Measurements from ENCODE around the gene PGLYRP3. TPM values are rescaled to one million over a fixed set of nuclear protein-coding genes. Genes with fewer than 3 reads are reported as not detected.

PGLYRP3 gene
- total RNA-seq (not detected), polyA plus RNA-seq (not detected)
- long read RNA-seq, donor 1, result 0 reads
- long read RNA-seq, donor 2, result 0 reads

GRCh38 chr1:153312570-153313186 is at the start of gene PGLYRP3:
TSS of gene PGLYRP3 (minus strand) at chr1:153312952. CDS start at chr1:153310665, 2,287 bp downstream.
- H3K4me1 ChIP-seq, result no peaks in the 10 kb centered on the region
- no peak for ATAC-seq
- no peak for TF ChIP-seq CTCF (IDR thresholded peaks at IDR 0.05)
- no peaks in the 10 kb centered on the region for H3K36me3 ChIP-seq (ENCODE audit: insufficient read depth in 1 of 2, low read depth in 1 of 2)
- H3K27me3 ChIP-seq (ENCODE audit: insufficient read depth in 3 of 3, low read length in 2 of 3), result peaks cover 0 to 3% (median 0%) of the 10 kb centered on the region in 3 donors
- no peak within 1 kb of the TSS for H3K27ac ChIP-seq
- intact Hi-C loops (cut with DNase I), result no loop called here
- 59 to 76% (median 71%) methylated on average over 4 of the region's 4 CpGs for WGBS, 3 donors
- no peak within 1 kb of the TSS for H3K4me3 ChIP-seq
- no peaks in the 10 kb centered on the region for H3K9me3 ChIP-seq
- no peak for DNase-seq

GRCh38 chr1:153362187-153362775 is 49.5 kb upstream of the PGLYRP3 start:
- DNase-seq (no peak), ATAC-seq (no peak)
- 72 to 77% (median 76%) methylated on average over 3 of the region's 3 CpGs for WGBS, 3 donors
- Histone ChIP-seq H3K27ac (no peak overlapping the region), H3K4me1 (no peaks in the 10 kb centered on the region), H3K9me3 (no peaks in the 10 kb centered on the region), H3K36me3 (ENCODE audit: insufficient read depth in 1 of 2, low read depth in 1 of 2) (no peaks in the 10 kb centered on the region), H3K27me3 (ENCODE audit: insufficient read depth in 3 of 3, low read length in 2 of 3) (no peaks in the 10 kb centered on the region), H3K4me3 (no peak overlapping the region)
- intact Hi-C loops (cut with DNase I), result no loop called here
- no peak for TF ChIP-seq CTCF (IDR thresholded peaks at IDR 0.05)

- TF ChIP-seq CTCF (IDR thresholded peaks at IDR 0.05), result no peak
- ATAC-seq (no peak), DNase-seq (no peak)
- H3K27ac ChIP-seq, result no peak overlapping the region
- no peak overlapping the region for H3K4me3 ChIP-seq
- intact Hi-C loops (cut with DNase I), result no loop called here
- H3K27me3 ChIP-seq (ENCODE audit: insufficient read depth in 3 of 3, low read length in 2 of 3), result no peaks in the 10 kb centered on the region
- no peaks in the 10 kb centered on the region for H3K36me3 ChIP-seq (ENCODE audit: insufficient read depth in 1 of 2, low read depth in 1 of 2)
- H3K9me3 ChIP-seq, result no peaks in the 10 kb centered on the region
- WGBS, 3 donors, result 77 to 86% (median 82%) methylated on average over 4 of the region's 4 CpGs
- no peaks in the 10 kb centered on the region for H3K4me1 ChIP-seq
These were observed 48.8 kb upstream of the PGLYRP3 start for GRCh38 chr1:153361480-153362109.

- intact Hi-C loops (cut with DNase I), result no loop called here
- no peaks in the 10 kb centered on the region for H3K27me3 ChIP-seq (ENCODE audit: insufficient read depth in 3 of 3, low read length in 2 of 3)
- H3K36me3 ChIP-seq (ENCODE audit: insufficient read depth in 1 of 2, low read depth in 1 of 2), result no peaks in the 10 kb centered on the region
- H3K9me3 ChIP-seq, result no peaks in the 10 kb centered on the region
- TF ChIP-seq CTCF (IDR thresholded peaks at IDR 0.05), result no peak
- ATAC-seq, result no peak
- no peak overlapping the region for H3K27ac ChIP-seq
- no peaks in the 10 kb centered on the region for H3K4me1 ChIP-seq
- no peak overlapping the region for H3K4me3 ChIP-seq
- 84 to 89% (median 89%) methylated on average over 11 of the region's 11 CpGs for WGBS, 3 donors
- no peak for DNase-seq
These were observed 48.1 kb upstream of the PGLYRP3 start for GRCh38 chr1:153360592-153361479.
